ENCODE measurements around the gene CREB3L4. TPM values are rescaled to one million over a fixed set of nuclear protein-coding genes. Genes with fewer than 3 reads are reported as not detected.

CREB3L4 gene
- total and polyA plus RNA-seq, 2 experiments from 2014 or later: 8.6 to 15.1 TPM

GRCh38 chr1:153956997-153957715, 10.5 kb upstream of the CREB3L4 start:
- H4K20me1 ChIP-seq (ENCODE audit: insufficient read depth, poor library complexity, severe bottlenecking): peaks cover 40% of the 10 kb centered on the region
- H3K27me3 ChIP-seq: no peaks in the 10 kb centered on the region
- TF ChIP-seq EZH2phosphoT487 (IDR thresholded peaks at IDR 0.05; ENCODE audit: low read depth, severe bottlenecking, unreplicated experiment): no peak
- no peak for TF ChIP-seq CTCF (IDR thresholded peaks at IDR 0.05; ENCODE audit: poor library complexity)
- TF ChIP-seq EZH2 (IDR thresholded peaks at IDR 0.05; ENCODE audit: borderline replicate concordance): no peak
- H3K36me3 ChIP-seq (replicated peaks; ENCODE audit: insufficient read depth, low read depth): no peaks in the 10 kb centered on the region
- peak overlapping the region; percentile 92 for H3K27ac ChIP-seq
- peak overlapping the region; percentile 97 for H3K4me2 ChIP-seq
- H3K4me1 ChIP-seq (ENCODE audit: insufficient read depth): peaks cover 28% of the 10 kb centered on the region
- H3K9me3 ChIP-seq (ENCODE audit: low read depth): no peaks in the 10 kb centered on the region
- peaks cover 72% of the 10 kb centered on the region for H3K79me2 ChIP-seq
- H3K4me3 ChIP-seq: peak overlapping the region; percentile 47
- 44% methylated on average over 6 of the region's 6 CpGs for WGBS (ENCODE audit: low lambda C conversion rate, missing lambda C conversion rate)
- H2AFZ ChIP-seq: peak overlapping the region; percentile 33
- H3K9me2 ChIP-seq (replicated peaks; ENCODE audit: insufficient read depth): no peaks in the 10 kb centered on the region
- no peak for DNase-seq (ENCODE audit: low spot score)

GRCh38 chr1:153957744-153958110, 10.0 kb upstream of the CREB3L4 start:
- Histone ChIP-seq H3K4me1 (ENCODE audit: insufficient read depth) (peaks cover 30% of the 10 kb centered on the region), H2AFZ (peak overlapping the region; percentile 33), H3K79me2 (peaks cover 75% of the 10 kb centered on the region), H3K9me2 (replicated peaks; ENCODE audit: insufficient read depth) (no peaks in the 10 kb centered on the region), H4K20me1 (ENCODE audit: insufficient read depth, poor library complexity, severe bottlenecking) (peaks cover 40% of the 10 kb centered on the region), H3K27me3 (no peaks in the 10 kb centered on the region), H3K27ac (peak overlapping the region; percentile 92), H3K4me3 (peak overlapping the region; percentile 47), H3K9me3 (ENCODE audit: low read depth) (no peaks in the 10 kb centered on the region), H3K4me2 (peak overlapping the region; percentile 97), H3K36me3 (replicated peaks; ENCODE audit: insufficient read depth, low read depth) (no peaks in the 10 kb centered on the region)
- TF ChIP-seq EZH2phosphoT487 (IDR thresholded peaks at IDR 0.05; ENCODE audit: low read depth, severe bottlenecking, unreplicated experiment) (no peak), EZH2 (IDR thresholded peaks at IDR 0.05; ENCODE audit: borderline replicate concordance) (no peak), CTCF (IDR thresholded peaks at IDR 0.05; ENCODE audit: poor library complexity) (no peak)
- DNase-seq (ENCODE audit: low spot score): no peak
- WGBS (ENCODE audit: low lambda C conversion rate, missing lambda C conversion rate): 2% methylated on average over 11 of the region's 13 CpGs

GRCh38 chr1:153958111-153958960, 9.4 kb upstream of the CREB3L4 start, which contains the start of gene CRTC2:
CRTC2 (minus strand) TSS chr1:153958612; CDS start chr1:153958497, 115 bp downstream.
- 1% methylated on average over 33 of the region's 75 CpGs for WGBS (ENCODE audit: low lambda C conversion rate, missing lambda C conversion rate)
- peak within 1 kb of the TSS; percentile 92 for H3K27ac ChIP-seq
- no peaks in the 10 kb centered on the region for H3K9me3 ChIP-seq (ENCODE audit: low read depth)
- H3K79me2 ChIP-seq: peaks cover 73% of the 10 kb centered on the region
- H3K4me1 ChIP-seq (ENCODE audit: insufficient read depth): peaks cover 30% of the 10 kb centered on the region
- H3K27me3 ChIP-seq: no peaks in the 10 kb centered on the region
- no peaks in the 10 kb centered on the region for H3K36me3 ChIP-seq (replicated peaks; ENCODE audit: insufficient read depth, low read depth)
- H3K9me2 ChIP-seq (replicated peaks; ENCODE audit: insufficient read depth): no peaks in the 10 kb centered on the region
- H3K4me3 ChIP-seq: peak within 1 kb of the TSS; percentile 47
- H4K20me1 ChIP-seq (ENCODE audit: insufficient read depth, poor library complexity, severe bottlenecking): peaks cover 40% of the 10 kb centered on the region
- H2AFZ ChIP-seq: peak within 1 kb of the TSS; percentile 33
- TF ChIP-seq CTCF (IDR thresholded peaks at IDR 0.05; ENCODE audit: poor library complexity) (no peak), EZH2 (IDR thresholded peaks at IDR 0.05; ENCODE audit: borderline replicate concordance) (no peak), EZH2phosphoT487 (IDR thresholded peaks at IDR 0.05; ENCODE audit: low read depth, severe bottlenecking, unreplicated experiment) (no peak)
- peak within 1 kb of the TSS; percentile 97 for H3K4me2 ChIP-seq
- DNase-seq (ENCODE audit: low spot score): peak; percentile 99
